VCaP (cell line): ENCODE data around the gene NRCAM.
A peak's percentile ranks its signal among the peaks of the same experiment; 100 is the strongest.

Experiments
- H3K27ac ChIP-seq: fragments of 450-650 bp; 2 replicates; pipeline ENCODE4 v1.5.1; 2017
- TF ChIP-seq, protein P1 (sequence below): fragments of 450-650 bp; conservative IDR thresholded peaks from 2 replicates; pipeline ENCODE4 v1.5.1; 2017; ENCODE audit warnings: mild to moderate bottlenecking, moderate library complexity

NRCAM gene

DNA sequence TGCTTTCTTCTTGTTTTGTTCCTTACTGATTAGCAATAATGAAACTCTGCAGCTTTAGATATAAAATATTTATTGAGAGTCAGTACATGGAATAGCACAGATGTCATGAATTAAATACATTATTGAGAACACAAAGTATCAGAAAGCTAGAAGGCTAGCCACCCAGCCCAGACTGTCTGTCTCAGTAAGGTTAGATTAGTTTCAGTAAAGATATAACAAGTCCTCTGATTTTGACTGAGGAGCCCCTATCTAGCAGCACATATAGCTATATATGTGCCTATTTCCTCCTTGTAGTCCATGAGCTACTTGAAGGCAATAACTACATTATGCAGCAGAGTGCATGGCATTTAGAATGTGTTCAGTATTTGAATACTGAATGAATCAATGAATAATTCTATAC, 81.3 kb downstream of the NRCAM start:
- H3K27ac ChIP-seq, result no peak overlapping the region
- TF ChIP-seq, protein P1, sequence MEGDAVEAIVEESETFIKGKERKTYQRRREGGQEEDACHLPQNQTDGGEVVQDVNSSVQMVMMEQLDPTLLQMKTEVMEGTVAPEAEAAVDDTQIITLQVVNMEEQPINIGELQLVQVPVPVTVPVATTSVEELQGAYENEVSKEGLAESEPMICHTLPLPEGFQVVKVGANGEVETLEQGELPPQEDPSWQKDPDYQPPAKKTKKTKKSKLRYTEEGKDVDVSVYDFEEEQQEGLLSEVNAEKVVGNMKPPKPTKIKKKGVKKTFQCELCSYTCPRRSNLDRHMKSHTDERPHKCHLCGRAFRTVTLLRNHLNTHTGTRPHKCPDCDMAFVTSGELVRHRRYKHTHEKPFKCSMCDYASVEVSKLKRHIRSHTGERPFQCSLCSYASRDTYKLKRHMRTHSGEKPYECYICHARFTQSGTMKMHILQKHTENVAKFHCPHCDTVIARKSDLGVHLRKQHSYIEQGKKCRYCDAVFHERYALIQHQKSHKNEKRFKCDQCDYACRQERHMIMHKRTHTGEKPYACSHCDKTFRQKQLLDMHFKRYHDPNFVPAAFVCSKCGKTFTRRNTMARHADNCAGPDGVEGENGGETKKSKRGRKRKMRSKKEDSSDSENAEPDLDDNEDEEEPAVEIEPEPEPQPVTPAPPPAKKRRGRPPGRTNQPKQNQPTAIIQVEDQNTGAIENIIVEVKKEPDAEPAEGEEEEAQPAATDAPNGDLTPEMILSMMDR, result no peak

DNA sequence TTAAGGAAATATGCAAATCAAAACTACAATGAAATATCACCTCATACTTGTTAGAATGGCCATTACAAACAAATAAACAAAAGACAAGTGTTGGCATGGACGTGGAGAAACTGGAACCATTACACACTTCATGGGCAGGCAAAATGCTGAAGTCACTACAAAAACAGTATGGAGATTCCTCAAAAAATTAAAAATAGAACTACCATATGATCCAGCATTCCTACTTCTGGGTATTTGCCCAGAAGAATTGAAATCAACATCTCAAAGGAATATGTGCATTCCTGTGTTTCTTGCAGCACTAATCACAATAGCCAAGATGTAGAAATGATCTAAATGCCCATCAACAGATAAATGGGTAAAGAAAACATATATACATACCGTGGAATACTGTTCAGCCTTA, 83.6 kb downstream of the NRCAM start:
- TF ChIP-seq, protein P1, result no peak
- H3K27ac ChIP-seq, result no peak overlapping the region

DNA sequence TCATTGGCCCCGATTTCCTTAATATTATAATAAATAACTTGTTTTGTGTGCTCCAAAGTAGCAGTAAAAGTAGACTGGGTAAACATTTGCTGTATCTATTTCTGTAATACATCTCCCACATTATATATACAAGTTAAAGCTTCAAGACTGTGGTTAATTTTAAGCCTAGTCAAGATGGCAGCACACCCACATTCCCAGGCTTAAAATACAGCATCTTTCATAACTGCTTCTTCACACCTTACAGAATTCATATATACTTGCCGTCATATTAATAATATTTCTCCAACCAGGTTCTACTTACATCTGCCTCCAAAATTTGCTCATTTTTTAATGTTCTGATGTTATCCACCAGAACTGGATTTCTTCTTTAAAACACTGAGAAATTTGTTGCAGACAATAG, 85.6 kb downstream of the NRCAM start:
- H3K27ac ChIP-seq, result no peak overlapping the region
- TF ChIP-seq, protein P1, result no peak

DNA sequence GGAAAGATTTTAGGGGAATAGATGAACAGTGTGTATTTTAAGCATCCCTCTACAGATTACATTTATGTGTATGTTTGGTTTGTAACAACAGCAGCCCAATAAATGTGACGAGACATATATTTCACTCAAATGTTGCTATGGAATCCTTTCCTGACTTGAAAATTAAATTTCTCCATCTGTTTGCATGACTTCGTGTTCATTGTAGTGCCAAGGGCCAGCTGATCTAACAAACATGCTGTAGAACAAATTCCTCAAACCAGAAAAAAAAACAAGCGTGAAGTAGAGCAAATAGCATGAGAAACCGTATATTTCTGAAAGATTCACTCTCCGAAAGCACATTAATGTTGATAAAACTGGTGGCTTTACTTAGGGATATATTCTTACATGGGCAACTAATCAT, 87.8 kb downstream of the NRCAM start:
- no peak overlapping the region; the same call in 1 of the 2 replicates for H3K27ac ChIP-seq
- TF ChIP-seq, protein P1, result no peak

DNA sequence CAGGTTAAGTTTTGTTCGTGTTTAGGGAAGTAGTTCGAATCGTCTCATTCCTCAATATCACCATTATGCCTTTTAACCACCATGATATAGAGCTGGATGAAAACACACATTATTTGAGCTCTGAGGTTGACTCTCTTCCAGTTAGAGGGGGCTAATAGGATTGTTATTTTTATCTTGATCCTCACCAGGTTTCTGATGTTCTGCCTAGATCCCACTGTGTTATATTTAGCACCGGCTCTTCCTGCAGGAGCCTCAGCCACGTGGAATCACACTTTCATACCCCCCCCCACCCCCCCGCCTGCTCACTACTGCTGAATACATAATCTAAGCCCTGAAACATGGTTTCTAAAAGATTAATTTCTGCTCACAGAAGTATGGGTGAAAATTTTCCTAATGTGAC, 88.3 kb downstream of the NRCAM start:
- TF ChIP-seq, protein P1, result no peak

DNA sequence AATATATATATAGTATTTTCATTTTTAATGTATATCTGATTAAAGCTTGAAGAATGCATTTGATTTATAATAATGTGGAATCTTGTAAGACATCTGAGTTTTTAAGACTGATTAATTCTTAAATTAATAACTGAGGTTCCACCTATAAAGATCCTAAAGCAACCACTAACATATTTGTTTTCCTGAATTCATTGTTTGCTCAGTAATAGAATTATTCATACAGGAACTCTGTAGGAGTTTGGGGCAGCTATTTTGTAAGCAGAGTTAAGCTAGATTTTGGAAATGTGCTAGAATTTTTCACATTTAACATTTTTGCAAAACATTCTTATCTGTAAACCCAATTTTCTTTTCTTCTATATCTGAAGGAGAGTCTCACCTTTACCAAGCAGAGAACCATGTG, 88.9 kb downstream of the NRCAM start:
- TF ChIP-seq, protein P1, result no peak
- peak overlapping the region; percentile 45; the same call in 1 of the 2 replicates for H3K27ac ChIP-seq

More for the DNA sequence above, 88.3 kb downstream of the NRCAM start:
- peak overlapping the region; percentile 45; the same call in 1 of the 2 replicates for H3K27ac ChIP-seq

DNA sequence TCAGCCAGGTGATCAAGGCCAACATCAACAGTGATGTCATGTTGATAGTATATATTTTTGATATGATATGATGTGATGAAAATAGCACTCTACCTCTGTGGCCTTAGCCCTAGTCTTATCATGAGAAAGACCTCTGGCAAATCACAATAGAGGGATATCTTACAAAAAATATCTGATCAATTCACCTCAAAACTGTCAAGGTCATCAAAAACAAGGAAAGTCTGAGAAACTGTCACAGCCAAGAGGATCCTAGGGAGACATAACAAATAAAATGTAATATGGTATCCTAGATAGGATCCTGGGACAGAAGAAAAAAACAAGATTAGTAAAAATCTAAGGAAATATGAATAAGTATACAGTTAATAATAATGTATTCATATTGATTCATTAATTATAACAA, 92.6 kb downstream of the NRCAM start:
- H3K27ac ChIP-seq, result no peak overlapping the region
- TF ChIP-seq, protein P1, result no peak
